IPS-NIHi7 (cell line): Measurements from ENCODE around the gene PSME3.

ENCODE experiments used
- DNase-seq: peaks from one replicate; pipeline ENCODE4 v3.0.0; 2012; ENCODE audit warnings: mixed read lengths; ENCODE audit errors: extremely low spot score

The PSME3 gene

DNA sequence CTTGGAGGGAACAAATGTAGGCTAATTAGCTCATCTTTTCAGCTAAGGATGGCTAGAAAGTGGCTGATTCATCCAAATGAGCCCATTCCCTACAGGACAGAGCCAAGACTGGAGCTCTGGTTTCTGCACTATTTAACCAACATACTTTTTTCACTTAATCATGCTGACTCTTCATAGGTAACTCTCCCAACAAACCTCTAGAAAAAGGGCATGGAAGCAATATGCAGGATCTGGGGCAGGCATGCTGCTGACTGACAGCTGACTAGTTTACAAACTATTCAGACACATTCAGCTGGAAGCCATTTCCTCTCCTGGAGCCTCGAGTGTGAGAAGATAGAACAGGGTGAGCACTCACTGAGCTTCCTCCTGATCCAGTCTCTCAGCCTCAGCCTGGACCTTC lies 15.3 kb upstream of the PSME3 start:
- no peak for DNase-seq

DNA sequence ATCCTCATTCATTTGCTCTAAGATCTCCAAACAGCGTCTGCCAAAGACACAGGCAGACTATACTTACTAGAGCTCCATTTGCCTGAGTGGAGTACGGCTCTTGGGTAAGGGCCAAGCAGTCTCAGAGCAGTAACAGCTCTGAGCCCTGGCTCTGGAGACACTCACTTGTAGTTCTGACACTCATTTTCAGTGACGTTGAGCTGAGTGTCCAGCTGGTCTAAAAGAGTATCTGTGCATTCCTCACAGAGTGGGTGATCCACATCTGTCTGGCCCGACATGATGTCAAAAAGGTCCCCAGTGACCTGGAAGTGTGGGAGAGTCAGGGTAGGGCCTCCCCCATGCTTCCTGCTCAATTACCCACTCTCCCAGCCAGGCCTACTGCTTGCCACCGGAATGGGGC lies 14.8 kb upstream of the PSME3 start:
- DNase-seq = no peak

DNA sequence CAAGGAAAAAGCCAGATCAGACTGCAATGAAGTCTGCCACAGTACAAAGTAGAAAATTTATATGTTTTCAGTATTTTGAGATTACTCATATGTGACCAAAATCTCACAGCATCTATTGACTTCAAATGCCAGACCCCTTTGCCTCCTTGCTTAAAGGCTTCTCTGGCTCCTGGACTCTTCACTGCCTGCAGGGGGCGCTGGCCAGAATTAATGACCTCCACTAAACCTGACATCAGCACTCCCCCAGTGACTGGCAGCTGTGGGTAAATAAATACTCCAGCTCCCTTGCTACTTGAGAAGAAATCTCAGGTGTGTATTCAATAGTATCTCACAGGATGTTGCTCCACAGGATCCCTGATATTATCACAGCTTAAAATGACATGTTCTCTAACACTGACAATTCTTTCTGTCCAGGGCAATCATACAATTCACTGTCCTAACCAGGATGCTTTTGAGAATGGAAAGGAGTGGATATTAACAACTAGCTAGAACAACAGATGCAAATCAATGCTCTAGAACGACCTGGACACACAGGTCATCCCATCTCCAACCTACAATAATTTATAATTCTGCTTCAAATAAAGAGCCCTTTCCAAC lies 13.2 kb upstream of the PSME3 start:
- peak; percentile 83 for DNase-seq

DNA sequence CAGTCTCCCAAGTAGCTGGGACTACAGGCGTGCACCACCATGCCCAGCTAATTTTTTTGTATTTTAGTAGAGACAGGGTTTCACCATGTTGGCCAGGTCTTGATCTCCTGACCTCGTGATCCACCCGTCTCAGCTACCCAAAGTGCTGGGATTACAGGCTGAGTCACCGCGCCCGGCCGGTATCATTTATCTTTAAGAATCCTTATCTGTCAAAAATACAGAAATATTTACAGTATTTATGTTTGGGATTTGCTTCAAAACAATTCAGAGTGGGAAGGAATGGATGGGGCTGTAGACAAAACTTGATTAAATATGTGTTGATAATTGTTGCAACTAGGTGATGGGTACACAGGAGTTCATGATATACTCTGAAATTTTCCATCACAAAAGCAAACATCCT lies 12.0 kb upstream of the PSME3 start:
- no peak for DNase-seq

DNA sequence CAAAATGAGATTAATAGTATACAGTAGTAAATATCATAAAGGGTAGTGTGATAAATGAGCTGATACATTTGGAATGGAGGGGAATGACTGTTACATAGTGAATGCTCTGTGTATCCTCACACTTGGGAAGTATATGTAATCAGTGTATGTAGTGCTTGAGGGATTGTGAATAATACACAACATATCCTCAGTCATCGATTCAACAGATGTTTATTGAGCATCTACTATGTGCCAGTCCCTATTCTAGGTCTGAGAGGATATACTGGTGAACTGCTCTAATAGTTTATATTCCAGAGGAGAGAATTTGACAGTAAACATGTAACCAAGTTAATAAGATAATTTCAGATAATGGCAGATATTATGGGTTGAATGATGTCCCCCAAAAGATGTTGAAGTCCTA lies 5.7 kb upstream of the PSME3 start:
- no peak for DNase-seq

DNA sequence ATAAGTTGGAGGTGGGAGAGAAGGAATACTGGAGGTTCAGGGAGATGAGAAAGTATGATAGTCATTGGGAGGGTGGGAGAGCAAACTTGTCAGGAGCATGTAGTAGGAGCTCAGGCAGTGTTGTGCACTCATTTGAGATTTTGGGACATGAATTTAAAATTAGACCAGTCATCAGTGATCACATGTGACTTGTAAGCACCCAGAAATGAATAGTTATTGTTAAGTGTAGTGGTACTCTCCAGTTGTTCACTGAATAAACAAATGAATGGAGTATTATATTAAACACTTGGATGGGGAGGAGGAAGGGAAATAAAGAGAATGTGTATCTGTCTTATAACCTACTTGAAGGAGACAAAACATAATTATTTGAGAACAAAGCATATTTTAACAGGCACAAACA lies 2.2 kb upstream of the PSME3 start:
- DNase-seq = no peak

DNA sequence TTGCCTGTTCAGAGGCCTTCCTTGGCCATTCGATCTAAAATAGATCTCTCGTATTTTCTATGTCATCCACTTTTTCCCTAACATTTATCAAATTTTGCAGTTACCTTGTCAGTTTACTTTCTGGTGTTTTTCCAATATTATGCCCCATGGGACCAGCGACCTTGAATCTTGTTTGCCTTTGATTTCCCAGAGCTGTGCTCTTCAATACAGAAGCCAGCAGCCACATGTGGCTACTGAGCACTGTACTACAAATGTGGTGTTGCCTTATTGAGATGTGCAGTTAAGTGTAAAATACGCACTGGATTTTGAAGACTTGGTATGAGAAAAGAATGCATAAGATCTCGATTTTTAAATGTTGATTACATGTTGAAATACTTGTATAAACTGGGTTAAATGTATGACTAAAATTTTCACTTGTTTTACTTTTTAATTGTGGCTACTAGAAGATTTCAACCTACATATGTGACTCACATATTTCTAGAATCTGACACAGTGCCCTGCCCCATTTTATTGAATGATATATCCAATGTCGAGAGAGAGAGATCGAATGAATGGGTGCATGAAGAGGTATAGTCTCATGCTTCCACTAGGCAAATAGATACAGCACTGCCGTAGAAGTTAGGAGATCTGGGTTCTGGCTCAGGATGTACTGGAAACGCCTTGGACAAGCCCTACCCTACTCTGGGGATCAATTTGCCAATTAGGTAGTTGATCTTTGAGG lies 824 bp upstream of the PSME3 start:
- DNase-seq = no peak

DNA sequence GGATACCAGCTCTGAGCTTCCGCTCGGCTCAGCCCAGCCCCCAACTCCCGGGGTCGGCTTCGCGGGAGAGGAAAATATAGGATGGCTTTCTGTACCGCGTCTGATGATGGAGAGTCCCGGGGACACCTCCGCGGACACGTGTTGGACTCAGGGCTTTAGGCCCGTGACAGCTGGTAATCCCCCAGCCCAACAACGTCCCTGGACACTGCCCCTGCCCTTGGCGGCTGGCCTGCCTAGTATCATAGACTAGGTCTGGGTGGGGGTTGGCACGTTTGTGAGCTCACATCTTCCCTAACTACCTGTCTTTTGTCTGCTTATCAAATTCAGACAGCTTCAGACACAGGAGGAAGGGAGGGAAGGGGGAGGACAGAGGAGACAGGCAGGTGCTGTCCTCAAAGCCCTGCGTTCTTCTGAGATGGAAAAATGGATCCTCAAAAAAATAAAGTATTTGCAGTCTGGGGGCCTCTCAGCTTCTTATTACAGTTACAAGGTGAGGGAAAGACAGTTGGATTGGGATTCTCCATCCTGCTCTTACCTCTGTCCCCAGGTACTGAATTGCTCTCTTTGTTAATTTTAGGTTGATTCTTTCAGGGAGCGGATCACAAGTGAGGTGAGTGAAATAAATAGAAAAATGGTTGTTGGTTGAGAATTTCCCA lies 698 bp downstream of the PSME3 start:
- DNase-seq = no peak

DNA sequence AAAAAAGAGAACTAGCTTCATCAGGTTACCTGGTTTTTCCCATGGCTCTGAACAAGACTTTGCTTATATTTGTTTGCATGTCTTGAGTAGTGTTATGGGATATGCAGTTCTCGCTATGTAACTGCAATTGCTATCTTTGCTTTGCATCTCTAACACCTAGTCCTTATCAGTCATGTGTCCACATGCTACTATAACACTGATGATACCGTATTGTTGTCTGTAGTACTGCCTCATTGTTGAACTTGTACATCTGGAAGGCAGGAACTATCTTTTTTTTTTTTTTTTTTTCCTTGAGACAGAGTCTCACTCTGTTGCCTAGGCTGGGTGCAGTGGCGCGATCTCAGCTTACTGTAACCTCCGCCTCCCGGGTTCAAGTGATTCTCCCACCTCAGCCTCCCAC lies 2.5 kb downstream of the PSME3 start:
- DNase-seq = no peak

DNA sequence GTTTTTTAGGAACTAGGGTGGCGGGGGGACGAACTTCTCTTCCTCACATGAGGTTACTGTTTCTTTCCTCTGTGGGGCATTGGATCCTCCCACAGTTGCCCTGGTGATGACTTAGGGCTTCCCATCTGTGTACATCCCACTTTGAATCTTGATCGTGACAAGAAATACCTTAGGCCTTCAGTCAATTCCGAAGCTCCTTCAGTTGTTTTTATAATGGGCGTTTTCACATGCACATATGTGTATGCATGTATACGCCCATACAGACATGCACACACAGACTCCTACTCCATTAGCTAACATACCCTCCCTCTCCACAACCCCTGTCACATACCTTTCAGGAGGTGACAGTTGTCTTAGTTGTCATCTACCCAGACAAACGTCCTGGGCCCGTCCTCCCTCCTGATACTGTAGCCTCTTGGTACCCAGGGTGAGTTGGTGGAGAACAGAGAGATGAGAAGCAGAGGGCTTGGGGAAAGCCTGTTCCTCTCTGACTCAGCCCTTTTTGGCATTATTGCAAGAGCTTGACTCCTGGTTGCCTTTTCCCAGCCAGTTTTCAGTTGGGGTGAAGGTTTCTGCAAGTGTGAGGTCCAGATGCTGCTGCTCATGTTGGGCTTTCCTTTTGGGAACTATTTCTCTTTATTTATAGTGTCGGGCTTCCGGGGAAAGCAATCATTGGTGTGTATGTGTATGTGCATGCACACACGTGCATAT lies 8.9 kb downstream of the PSME3 start:
- no peak for DNase-seq

DNA sequence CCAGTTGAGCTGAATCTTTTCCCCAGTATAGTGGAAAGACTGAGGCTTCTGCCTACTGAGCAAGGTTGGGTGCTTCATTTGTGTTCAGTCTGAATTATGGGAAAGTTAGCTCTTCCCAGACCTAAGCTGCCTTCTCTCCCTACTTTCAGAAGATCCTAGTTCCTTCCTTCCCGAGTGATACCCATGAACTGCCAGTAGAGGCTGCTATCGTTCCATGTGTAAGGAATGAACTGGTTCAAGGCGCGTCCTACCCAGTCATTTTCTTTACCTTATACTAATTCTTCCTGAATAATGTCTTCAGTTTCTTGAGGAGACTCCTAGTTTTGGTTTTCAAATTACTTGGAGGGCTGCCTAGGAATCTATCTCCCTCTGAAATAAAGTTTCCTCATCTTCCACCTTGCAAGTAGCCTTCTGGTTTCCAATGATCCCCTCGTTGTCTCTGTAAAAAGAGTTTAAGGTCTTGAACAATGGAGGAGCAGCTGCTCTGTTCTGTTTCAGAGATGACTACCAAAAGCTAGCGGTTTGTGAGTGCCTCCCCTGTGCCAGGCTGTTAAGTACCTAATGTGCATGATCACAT lies 10.2 kb downstream of the PSME3 start:
- peak; percentile 86 for DNase-seq

DNA sequence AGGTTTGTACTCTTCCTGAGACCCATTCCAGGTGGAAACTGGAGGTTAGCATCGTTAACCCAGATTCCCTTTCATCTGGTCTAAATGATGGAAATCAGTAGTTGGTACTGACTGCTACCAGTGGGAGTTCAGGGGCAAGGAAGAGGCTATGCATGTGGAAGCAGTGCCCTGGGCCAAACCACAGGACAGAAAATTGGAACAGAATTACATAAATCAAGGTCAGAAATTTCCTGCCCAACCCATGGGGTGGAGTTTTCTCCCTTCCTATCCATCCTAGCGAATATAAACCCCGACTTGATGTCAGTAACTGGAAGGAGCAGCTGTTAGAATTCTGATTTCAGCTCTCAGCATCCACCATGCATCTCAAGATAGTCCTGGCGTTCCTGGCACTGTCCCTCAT lies 11.1 kb downstream of the PSME3 start, which contains the start of gene AOC2:
TSS of gene AOC2 (plus strand) at position 310 of the 400 bp plus-strand sequence. CDS start at position 357, 47 bp downstream.
- no peak for DNase-seq

DNA sequence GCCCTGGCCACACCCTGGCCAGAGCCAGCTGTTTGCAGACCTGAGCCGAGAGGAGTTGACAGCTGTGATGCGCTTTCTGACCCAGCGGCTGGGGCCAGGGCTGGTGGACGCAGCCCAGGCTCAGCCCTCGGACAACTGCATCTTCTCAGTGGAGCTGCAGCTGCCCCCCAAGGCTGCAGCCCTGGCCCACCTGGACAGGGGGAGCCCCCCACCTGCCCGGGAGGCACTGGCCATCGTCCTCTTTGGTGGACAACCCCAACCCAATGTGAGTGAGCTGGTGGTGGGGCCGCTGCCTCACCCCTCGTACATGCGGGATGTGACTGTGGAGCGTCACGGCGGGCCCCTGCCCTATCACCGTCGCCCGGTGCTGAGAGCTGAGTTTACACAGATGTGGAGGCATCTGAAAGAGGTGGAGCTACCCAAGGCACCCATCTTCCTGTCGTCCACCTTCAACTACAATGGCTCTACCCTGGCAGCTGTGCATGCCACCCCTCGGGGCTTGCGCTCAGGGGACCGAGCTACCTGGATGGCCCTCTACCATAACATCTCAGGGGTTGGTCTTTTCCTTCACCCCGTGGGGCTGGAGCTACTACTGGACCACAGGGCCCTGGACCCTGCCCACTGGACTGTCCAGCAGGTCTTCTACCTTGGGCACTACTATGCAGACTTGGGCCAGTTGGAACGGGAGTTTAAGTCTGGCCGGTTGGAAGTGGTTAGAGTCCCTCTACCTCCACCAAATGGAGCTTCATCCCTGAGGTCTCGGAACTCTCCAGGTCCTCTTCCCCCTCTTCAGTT lies 11.8 kb downstream of the PSME3 start:
- DNase-seq = no peak

DNA sequence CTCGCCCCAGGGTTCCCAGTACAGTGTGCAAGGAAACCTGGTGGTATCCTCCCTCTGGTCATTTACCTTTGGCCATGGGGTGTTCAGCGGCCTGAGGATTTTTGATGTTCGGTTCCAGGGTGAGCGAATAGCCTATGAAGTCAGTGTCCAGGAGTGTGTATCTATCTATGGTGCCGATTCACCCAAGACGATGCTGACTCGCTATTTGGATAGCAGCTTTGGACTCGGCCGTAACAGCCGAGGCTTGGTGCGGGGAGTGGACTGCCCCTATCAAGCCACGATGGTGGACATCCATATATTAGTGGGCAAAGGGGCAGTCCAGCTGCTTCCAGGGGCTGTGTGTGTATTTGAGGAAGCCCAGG lies 12.3 kb downstream of the PSME3 start:
- DNase-seq = no peak

DNA sequence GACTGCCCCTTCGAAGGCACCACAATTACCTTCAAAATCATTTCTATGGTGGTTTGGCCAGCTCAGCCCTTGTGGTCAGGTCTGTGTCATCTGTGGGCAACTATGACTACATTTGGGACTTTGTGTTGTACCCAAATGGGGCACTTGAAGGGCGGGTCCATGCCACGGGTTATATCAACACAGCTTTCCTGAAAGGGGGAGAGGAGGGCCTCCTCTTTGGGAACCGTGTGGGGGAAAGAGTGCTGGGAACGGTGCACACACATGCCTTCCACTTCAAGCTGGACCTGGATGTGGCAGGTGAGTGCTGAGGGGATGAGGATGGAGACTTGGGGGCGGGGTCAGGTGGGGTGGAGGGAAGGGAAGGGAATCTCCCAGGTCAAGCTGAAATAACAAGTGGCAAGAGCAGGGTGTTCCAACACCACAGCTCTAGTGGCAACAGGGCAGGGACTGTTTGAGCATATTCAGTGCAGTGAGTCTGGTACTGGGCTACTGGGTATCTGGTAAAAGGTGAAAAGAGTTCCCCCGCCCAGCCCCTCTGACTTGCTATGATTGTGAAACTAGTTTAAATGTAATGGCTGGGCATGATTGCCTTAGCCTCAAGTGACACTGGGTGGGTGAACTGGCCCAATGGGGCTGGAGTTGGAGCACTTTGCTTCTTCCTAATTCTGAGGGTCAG lies 12.9 kb downstream of the PSME3 start:
- no peak for DNase-seq

DNA sequence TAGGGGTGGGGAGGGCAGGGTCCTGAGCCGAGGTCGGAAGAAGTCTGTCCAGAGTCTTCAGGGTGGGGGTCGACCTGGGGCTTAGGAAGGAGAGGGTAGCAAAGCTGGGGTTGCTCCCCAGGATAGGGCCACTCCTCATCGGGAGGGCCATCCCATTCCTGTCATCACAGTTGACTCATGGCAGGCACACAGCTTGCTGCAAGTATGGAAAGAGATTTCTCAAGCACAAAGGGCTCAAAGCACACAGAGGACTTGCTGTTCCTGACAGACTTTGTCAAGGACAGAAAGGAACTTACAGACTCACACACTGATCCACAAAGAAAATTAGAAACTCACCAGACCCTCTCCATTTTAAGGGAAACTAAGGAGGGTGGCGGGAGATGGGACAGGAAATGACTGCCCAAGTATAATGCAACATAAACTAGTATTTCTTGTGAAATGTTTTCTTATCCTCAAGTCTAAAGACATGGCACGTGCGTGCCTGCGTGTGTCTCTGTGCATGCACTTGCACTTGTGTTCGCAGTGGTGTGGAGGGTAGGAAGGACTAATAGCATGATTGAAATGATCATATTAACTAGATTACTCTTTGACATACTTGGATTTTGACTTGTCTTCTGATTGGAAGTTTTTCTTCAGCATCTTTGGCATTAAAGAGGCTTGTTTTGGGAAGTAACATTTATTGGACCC lies 13.5 kb downstream of the PSME3 start:
- no peak for DNase-seq

DNA sequence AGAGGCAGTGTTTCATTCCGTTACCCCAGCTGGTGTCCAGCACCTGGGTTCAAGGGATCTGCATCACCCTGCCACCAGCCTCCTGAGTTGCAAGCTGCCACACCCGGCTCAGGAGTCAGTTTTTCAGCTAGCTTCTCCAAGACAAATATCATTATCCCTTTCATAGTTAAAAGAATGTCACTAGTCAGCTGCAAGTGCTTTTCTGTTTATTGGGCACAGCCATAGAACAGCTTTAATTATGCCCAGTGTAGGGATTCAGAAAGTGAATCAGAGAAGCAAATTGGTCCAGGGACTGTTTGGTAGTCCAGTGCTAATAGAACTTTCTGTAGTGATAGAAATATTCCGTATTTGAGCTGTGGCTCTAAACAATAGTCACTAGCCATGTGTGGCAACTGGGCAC lies 14.9 kb downstream of the PSME3 start:
- no peak for DNase-seq

DNA sequence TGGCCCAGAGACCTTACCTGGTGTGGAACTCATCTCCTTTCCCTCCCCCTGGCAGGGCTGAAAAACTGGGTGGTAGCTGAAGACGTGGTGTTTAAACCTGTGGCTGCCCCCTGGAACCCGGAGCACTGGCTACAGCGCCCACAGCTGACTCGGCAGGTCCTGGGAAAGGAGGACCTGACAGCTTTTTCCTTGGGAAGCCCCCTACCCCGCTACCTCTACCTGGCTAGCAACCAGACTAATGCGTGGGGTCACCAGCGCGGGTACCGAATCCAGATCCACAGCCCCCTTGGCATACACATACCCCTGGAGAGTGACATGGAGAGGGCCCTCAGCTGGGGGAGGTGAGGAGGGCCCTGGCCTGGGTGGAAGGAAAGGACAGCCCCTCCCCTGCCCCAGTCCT lies 15.8 kb downstream of the PSME3 start:
- DNase-seq = no peak

DNA sequence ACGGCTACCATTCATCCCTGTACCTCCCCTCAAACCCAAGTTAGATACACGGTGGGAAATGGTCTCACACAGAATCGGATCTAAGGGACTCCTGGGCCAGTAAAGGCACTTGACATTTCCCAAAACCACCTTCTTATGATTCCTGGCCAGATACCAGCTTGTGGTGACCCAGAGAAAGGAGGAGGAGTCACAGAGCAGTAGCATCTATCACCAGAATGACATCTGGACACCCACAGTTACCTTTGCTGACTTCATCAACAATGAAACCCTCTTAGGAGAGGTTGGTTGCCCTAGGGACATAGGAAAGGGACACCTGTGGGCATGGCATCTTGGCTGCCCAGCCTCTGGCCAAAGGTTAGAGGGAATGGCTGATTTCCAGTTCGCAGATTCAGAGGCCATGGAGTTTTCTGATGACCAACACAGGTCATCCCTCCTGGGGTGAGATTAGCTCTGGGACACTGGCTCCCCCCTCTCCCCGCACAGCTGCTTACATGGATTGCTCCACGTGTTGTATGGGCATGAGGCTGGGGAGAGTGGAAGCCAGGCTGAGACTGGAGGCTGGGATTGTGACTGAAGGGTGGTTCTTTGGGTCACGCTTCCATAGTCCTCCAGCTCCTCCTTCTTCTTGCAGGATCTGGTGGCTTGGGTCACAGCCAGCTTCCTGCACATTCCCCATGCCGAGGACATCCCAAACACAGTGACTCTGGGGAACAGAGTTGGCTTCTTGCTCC lies 16.4 kb downstream of the PSME3 start:
- DNase-seq = no peak

DNA sequence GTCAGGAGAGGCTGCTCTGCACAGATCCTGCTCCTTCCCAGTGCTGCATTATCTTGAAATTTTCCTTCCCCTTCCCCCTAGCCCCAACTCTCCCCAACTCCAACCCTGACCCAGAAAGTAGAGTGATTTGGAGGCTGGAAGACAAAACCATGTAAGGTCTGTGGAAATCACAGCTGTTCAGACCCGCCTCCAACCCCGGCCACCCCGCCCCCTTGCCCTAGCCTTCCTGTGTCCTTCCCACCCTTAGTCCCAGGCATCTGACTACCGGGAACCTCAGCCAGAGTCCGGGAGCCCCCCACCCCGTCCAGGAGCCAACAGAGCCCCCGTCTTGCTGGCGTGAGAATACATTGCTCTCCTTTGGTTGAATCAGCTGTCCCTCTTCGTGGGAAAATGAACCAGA lies 17.8 kb downstream of the PSME3 start, which contains the start of gene AOC3:
TSS of gene AOC3 (plus strand) at position 246 of the 400 bp plus-strand sequence. CDS start at position 391, 145 bp downstream.
- no peak for DNase-seq
